ENCODE data around the gene SERPINA4.

SERPINA4 gene

GRCh38 chr14:94611179-94611578 lies 49.9 kb downstream of the SERPINA4 start:
- Histone ChIP-seq H3K27me3 (ENCODE audit: control insufficient read depth in 1 of 2, insufficient read depth in 2 of 2, low read length in 2 of 2) (no peaks in the 10 kb centered on the region), H3K9ac (ENCODE audit: low read depth in 1 of 2, low read length in 2 of 2) (no peak overlapping the region), H3K27ac (ENCODE audit: low read depth, low read length) (no peak overlapping the region), H3K9me3 (ENCODE audit: control insufficient read depth in 1 of 2, low read length in 2 of 2) (no peaks in the 10 kb centered on the region), H3K36me3 (ENCODE audit: control insufficient read depth in 1 of 2, insufficient read depth in 2 of 2, low read length in 2 of 2) (no peaks in the 10 kb centered on the region), H3K4me1 (ENCODE audit: control insufficient read depth in 1 of 2, insufficient read depth in 2 of 2, low read length in 2 of 2) (no peaks in the 10 kb centered on the region), H3K4me3 (ENCODE audit: low read depth in 1 of 2, low read length in 2 of 2) (no peak overlapping the region)

- Histone ChIP-seq H3K27ac (ENCODE audit: low read depth, low read length) (no peak within 1 kb of the TSS), H3K4me3 (ENCODE audit: low read depth in 1 of 2, low read length in 2 of 2) (no peak within 1 kb of the TSS)
These were observed 50.9 kb downstream of the SERPINA4 start, which contains the start of gene SERPINA3 for GRCh38 chr14:94612174-94612573. SERPINA3 (plus strand) TSS chr14:94612391; CDS start chr14:94614442, 2,051 bp downstream.

GRCh38 chr14:94612580-94613554 lies 51.6 kb downstream of the SERPINA4 start:
- no peak overlapping the region for H3K9ac ChIP-seq (ENCODE audit: low read depth in 1 of 2, low read length in 2 of 2)
- H3K9me3 ChIP-seq (ENCODE audit: control insufficient read depth in 1 of 2, low read length in 2 of 2), result peaks cover 7 to 9% of the 10 kb centered on the region in 2 donors
- no peaks in the 10 kb centered on the region for H3K27me3 ChIP-seq (ENCODE audit: control insufficient read depth in 1 of 2, insufficient read depth in 2 of 2, low read length in 2 of 2)
- no peak overlapping the region for H3K27ac ChIP-seq (ENCODE audit: low read depth, low read length)
- no peaks in the 10 kb centered on the region for H3K4me1 ChIP-seq (ENCODE audit: control insufficient read depth in 1 of 2, insufficient read depth in 2 of 2, low read length in 2 of 2)
- no peak overlapping the region for H3K4me3 ChIP-seq (ENCODE audit: low read depth in 1 of 2, low read length in 2 of 2)
- H3K36me3 ChIP-seq (ENCODE audit: control insufficient read depth in 1 of 2, insufficient read depth in 2 of 2, low read length in 2 of 2), result no peaks in the 10 kb centered on the region

More at GRCh38 chr14:94612174-94612573, 50.9 kb downstream of the SERPINA4 start, which contains the start of gene SERPINA3:
- Histone ChIP-seq H3K36me3 (ENCODE audit: control insufficient read depth in 1 of 2, insufficient read depth in 2 of 2, low read length in 2 of 2) (no peaks in the 10 kb centered on the region), H3K27me3 (ENCODE audit: control insufficient read depth in 1 of 2, insufficient read depth in 2 of 2, low read length in 2 of 2) (no peaks in the 10 kb centered on the region), H3K9ac (ENCODE audit: low read depth in 1 of 2, low read length in 2 of 2) (no peak within 1 kb of the TSS), H3K9me3 (ENCODE audit: control insufficient read depth in 1 of 2, low read length in 2 of 2) (peaks cover under 1 to 3% of the 10 kb centered on the region in 2 donors), H3K4me1 (ENCODE audit: control insufficient read depth in 1 of 2, insufficient read depth in 2 of 2, low read length in 2 of 2) (no peaks in the 10 kb centered on the region)

- Histone ChIP-seq H3K27ac (ENCODE audit: low read depth, low read length) (no peak overlapping the region), H3K27me3 (ENCODE audit: control insufficient read depth in 1 of 2, insufficient read depth in 2 of 2, low read length in 2 of 2) (no peaks in the 10 kb centered on the region), H3K9me3 (ENCODE audit: control insufficient read depth in 1 of 2, low read length in 2 of 2) (peaks cover 16 to 19% of the 10 kb centered on the region in 2 donors), H3K4me3 (ENCODE audit: low read depth in 1 of 2, low read length in 2 of 2) (no peak overlapping the region), H3K36me3 (ENCODE audit: control insufficient read depth in 1 of 2, insufficient read depth in 2 of 2, low read length in 2 of 2) (no peaks in the 10 kb centered on the region), H3K4me1 (ENCODE audit: control insufficient read depth in 1 of 2, insufficient read depth in 2 of 2, low read length in 2 of 2) (no peaks in the 10 kb centered on the region), H3K9ac (ENCODE audit: low read depth in 1 of 2, low read length in 2 of 2) (no peak overlapping the region)
These were observed 52.7 kb downstream of the SERPINA4 start for GRCh38 chr14:94613720-94614644.

- Histone ChIP-seq H3K9ac (ENCODE audit: low read depth in 1 of 2, low read length in 2 of 2) (no peak overlapping the region), H3K36me3 (ENCODE audit: control insufficient read depth in 1 of 2, insufficient read depth in 2 of 2, low read length in 2 of 2) (no peaks in the 10 kb centered on the region), H3K9me3 (ENCODE audit: control insufficient read depth in 1 of 2, low read length in 2 of 2) (peaks cover 16 to 19% of the 10 kb centered on the region in 2 donors), H3K4me3 (ENCODE audit: low read depth in 1 of 2, low read length in 2 of 2) (no peak overlapping the region), H3K27ac (ENCODE audit: low read depth, low read length) (no peak overlapping the region), H3K4me1 (ENCODE audit: control insufficient read depth in 1 of 2, insufficient read depth in 2 of 2, low read length in 2 of 2) (no peaks in the 10 kb centered on the region), H3K27me3 (ENCODE audit: control insufficient read depth in 1 of 2, insufficient read depth in 2 of 2, low read length in 2 of 2) (no peaks in the 10 kb centered on the region)
These were observed 53.6 kb downstream of the SERPINA4 start for GRCh38 chr14:94614802-94615201.

- Histone ChIP-seq H3K4me3 (ENCODE audit: low read depth in 1 of 2, low read length in 2 of 2) (no peak overlapping the region), H3K9me3 (ENCODE audit: control insufficient read depth in 1 of 2, low read length in 2 of 2) (peaks cover 16 to 19% of the 10 kb centered on the region in 2 donors), H3K4me1 (ENCODE audit: control insufficient read depth in 1 of 2, insufficient read depth in 2 of 2, low read length in 2 of 2) (no peaks in the 10 kb centered on the region), H3K27ac (ENCODE audit: low read depth, low read length) (no peak overlapping the region), H3K27me3 (ENCODE audit: control insufficient read depth in 1 of 2, insufficient read depth in 2 of 2, low read length in 2 of 2) (no peaks in the 10 kb centered on the region), H3K9ac (ENCODE audit: low read depth in 1 of 2, low read length in 2 of 2) (no peak overlapping the region), H3K36me3 (ENCODE audit: control insufficient read depth in 1 of 2, insufficient read depth in 2 of 2, low read length in 2 of 2) (no peaks in the 10 kb centered on the region)
These were observed 54.0 kb downstream of the SERPINA4 start for GRCh38 chr14:94615254-94615653.

- Histone ChIP-seq H3K27me3 (ENCODE audit: control insufficient read depth in 1 of 2, insufficient read depth in 2 of 2, low read length in 2 of 2) (no peaks in the 10 kb centered on the region), H3K4me1 (ENCODE audit: control insufficient read depth in 1 of 2, insufficient read depth in 2 of 2, low read length in 2 of 2) (no peaks in the 10 kb centered on the region), H3K9me3 (ENCODE audit: control insufficient read depth in 1 of 2, low read length in 2 of 2) (peaks cover 16 to 19% of the 10 kb centered on the region in 2 donors), H3K27ac (ENCODE audit: low read depth, low read length) (no peak overlapping the region), H3K4me3 (ENCODE audit: low read depth in 1 of 2, low read length in 2 of 2) (no peak overlapping the region), H3K36me3 (ENCODE audit: control insufficient read depth in 1 of 2, insufficient read depth in 2 of 2, low read length in 2 of 2) (no peaks in the 10 kb centered on the region), H3K9ac (ENCODE audit: low read depth in 1 of 2, low read length in 2 of 2) (no peak overlapping the region)
These were observed 54.8 kb downstream of the SERPINA4 start for GRCh38 chr14:94615823-94616570.

- Histone ChIP-seq H3K9me3 (ENCODE audit: control insufficient read depth in 1 of 2, low read length in 2 of 2) (peaks cover 16 to 19% of the 10 kb centered on the region in 2 donors), H3K4me3 (ENCODE audit: low read depth in 1 of 2, low read length in 2 of 2) (no peak overlapping the region), H3K36me3 (ENCODE audit: control insufficient read depth in 1 of 2, insufficient read depth in 2 of 2, low read length in 2 of 2) (no peaks in the 10 kb centered on the region), H3K27me3 (ENCODE audit: control insufficient read depth in 1 of 2, insufficient read depth in 2 of 2, low read length in 2 of 2) (no peaks in the 10 kb centered on the region), H3K4me1 (ENCODE audit: control insufficient read depth in 1 of 2, insufficient read depth in 2 of 2, low read length in 2 of 2) (no peaks in the 10 kb centered on the region), H3K9ac (ENCODE audit: low read depth in 1 of 2, low read length in 2 of 2) (no peak overlapping the region), H3K27ac (ENCODE audit: low read depth, low read length) (no peak overlapping the region)
These were observed 56.2 kb downstream of the SERPINA4 start for GRCh38 chr14:94617366-94617941.
